Suprapubic skin (tissue), 4 donors: ENCODE results near the gene SLC33A1. TPM values are rescaled to one million over a fixed set of nuclear protein-coding genes. Genes with fewer than 3 reads are reported as not detected.

Experiments used
- DNase-seq, 2 donors: peaks; one replicate each; pipeline ENCODE4 v3.0.0-alpha.2; 2019; ENCODE audit warnings: low spot score in 2 of 2
- H3K27ac ChIP-seq: fragments of 200-600 bp; sonication (generic); one replicate; pipeline ENCODE4 v1.5.1; 2019
- H3K27me3 ChIP-seq: fragments of 200-600 bp; sonication (generic); one replicate; pipeline ENCODE4 v1.5.1; 2019
- H3K36me3 ChIP-seq: fragments of 200-600 bp; sonication (generic); one replicate; pipeline ENCODE4 v1.5.1; 2019
- H3K4me1 ChIP-seq: fragments of 200-600 bp; sonication (generic); one replicate; pipeline ENCODE4 v1.5.1; 2019
- H3K4me3 ChIP-seq: fragments of 200-600 bp; sonication (generic); one replicate; pipeline ENCODE4 v1.5.1; 2019; ENCODE audit warnings: mild to moderate bottlenecking
- H3K9me3 ChIP-seq: fragments of 200-600 bp; sonication (generic); one replicate; pipeline ENCODE4 v1.5.1; 2019
- EP300 ChIP-seq: sonication (generic); formaldehyde crosslinking; IDR thresholded peaks from one replicate; pipeline ENCODE4 v1.6.1; 2017; ENCODE audit warnings: antibody characterized with exemption
- POLR2A ChIP-seq, 2 donors: fragments of 450-650 bp; IDR thresholded peaks; one replicate each; pipeline ENCODE4 v1.6.1; 2017; ENCODE audit warnings: antibody characterized with exemption in 2 of 2, mild to moderate bottlenecking in 2 of 2, moderate library complexity in 2 of 2
- POLR2AphosphoS5 ChIP-seq, 3 donors: sonication (generic); formaldehyde crosslinking; IDR thresholded peaks; one replicate each; pipeline ENCODE4 v1.6.1; 2017; ENCODE audit warnings: antibody characterized with exemption in 3 of 3
- WGBS: methylation state at CpG from one replicate; pipeline ENCODE4 v1.1.5; 2018; 5-methylcytosine and 5-hydroxymethylcytosine counted together
- total RNA-seq, 4 donors: library from RNA; depleted of rRNA; stranded (reverse); fragments of >200 nt; gene quantifications; one replicate each; pipeline ENCODE4 v1.1.0, GENCODE V29; 2016
- TF ChIP-seq, protein P1 (sequence below), 2 donors: fragments of 200-600 bp in 1 of 2; fragments of 450-650 bp in 1 of 2; sonication (generic) in 1 of 2; IDR thresholded peaks; one replicate each; pipeline ENCODE4 v1.5.1; 2016 to 2019; ENCODE audit warnings: antibody characterized with exemption in 2 of 2, mild to moderate bottlenecking in 1 of 2, moderate library complexity in 1 of 2

The SLC33A1 gene
- total RNA-seq, 4 donors from 2014 or later: 21.2 to 25.4 (median 22.9) TPM

- H3K36me3 ChIP-seq: no peaks in the 10 kb centered on the region
- H3K9me3 ChIP-seq: no peaks in the 10 kb centered on the region
- no peak overlapping the region for H3K27ac ChIP-seq
- H3K4me1 ChIP-seq: peaks cover 10% of the 10 kb centered on the region
- DNase-seq: no peak
- no peaks in the 10 kb centered on the region for H3K27me3 ChIP-seq
- TF ChIP-seq, protein P1, sequence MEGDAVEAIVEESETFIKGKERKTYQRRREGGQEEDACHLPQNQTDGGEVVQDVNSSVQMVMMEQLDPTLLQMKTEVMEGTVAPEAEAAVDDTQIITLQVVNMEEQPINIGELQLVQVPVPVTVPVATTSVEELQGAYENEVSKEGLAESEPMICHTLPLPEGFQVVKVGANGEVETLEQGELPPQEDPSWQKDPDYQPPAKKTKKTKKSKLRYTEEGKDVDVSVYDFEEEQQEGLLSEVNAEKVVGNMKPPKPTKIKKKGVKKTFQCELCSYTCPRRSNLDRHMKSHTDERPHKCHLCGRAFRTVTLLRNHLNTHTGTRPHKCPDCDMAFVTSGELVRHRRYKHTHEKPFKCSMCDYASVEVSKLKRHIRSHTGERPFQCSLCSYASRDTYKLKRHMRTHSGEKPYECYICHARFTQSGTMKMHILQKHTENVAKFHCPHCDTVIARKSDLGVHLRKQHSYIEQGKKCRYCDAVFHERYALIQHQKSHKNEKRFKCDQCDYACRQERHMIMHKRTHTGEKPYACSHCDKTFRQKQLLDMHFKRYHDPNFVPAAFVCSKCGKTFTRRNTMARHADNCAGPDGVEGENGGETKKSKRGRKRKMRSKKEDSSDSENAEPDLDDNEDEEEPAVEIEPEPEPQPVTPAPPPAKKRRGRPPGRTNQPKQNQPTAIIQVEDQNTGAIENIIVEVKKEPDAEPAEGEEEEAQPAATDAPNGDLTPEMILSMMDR (IDR thresholded peaks at IDR 0.05): no peak
- TF ChIP-seq POLR2AphosphoS5 (IDR thresholded peaks at IDR 0.05): no peak
- TF ChIP-seq EP300: no peak
- no peak for TF ChIP-seq POLR2A (IDR thresholded peaks at IDR 0.05)
- H3K4me3 ChIP-seq: no peak overlapping the region
These were observed 45.0 kb downstream of the SLC33A1 start for GRCh38 chr3:155809181-155809580.

DNA sequence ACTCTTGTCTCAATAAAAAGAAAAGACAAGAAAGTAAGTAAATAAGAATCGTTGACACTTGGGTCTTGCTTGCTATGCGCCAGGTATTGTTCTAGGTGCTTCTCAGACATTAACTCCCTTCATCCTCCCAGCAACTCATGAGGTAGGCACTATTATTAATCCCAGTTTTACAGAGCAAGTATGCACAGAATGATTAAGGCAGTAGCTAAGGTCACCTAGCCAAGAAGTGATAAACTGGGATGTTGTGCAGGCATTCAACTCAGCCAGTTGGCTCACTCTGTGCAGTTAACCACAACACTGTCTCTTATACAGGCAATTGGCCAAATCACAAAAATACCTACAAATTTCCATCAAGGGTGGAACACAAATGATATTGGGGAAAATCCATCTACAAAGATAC is 46.4 kb downstream of the SLC33A1 start:
- Histone ChIP-seq H3K4me1 (peaks cover 10% of the 10 kb centered on the region), H3K36me3 (no peaks in the 10 kb centered on the region), H3K27ac (no peak overlapping the region), H3K9me3 (no peaks in the 10 kb centered on the region), H3K27me3 (no peaks in the 10 kb centered on the region), H3K4me3 (no peak overlapping the region)
- TF ChIP-seq EP300 (no peak), POLR2A (IDR thresholded peaks at IDR 0.05) (no peak), POLR2AphosphoS5 (IDR thresholded peaks at IDR 0.05) (no peak)
- TF ChIP-seq, protein P1 (IDR thresholded peaks at IDR 0.05): no peak
- 76% methylated on average over 2 of the region's 2 CpGs for WGBS
- no peak for DNase-seq

DNA sequence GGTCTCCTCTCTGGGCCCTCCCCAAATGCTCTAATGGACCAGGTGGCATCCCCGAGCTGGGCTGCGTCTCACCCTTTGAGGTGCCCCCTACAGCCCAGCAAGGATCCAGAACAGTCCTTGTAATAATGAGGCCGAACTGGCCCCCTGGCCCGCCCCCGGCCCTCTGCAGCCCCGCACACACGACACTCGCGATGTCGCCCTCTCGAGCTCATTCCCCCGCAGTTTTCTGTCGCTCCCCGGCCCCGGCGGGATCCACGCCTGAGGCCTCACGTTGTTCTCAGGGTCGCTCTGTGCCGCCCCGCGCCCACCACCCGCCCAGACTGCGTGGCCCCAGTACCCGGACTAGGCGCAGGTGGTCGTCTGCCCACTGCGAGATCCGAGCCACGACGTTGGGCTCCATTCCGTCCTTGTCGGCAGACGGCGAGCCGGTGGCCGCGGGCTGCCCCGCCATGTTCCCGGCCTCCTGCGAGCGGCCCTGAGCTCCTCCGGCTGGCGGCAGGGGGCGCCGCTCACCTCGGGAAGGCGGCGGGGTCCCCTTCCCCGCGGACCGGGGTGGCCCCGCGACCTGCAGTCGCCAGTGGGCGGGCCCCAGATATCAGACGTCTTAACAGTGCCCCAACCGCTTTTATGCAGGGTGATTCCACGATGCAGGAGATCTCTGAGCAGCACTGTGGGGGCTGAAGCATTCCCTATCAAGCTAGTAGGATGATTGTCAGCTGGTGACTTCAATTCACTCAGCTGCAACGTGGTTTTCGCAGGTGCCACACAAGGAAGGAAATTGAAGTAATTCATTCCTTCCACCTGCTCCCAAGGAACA is 48.2 kb downstream of the SLC33A1 start, which contains the start of gene C3orf33:
Gene C3orf33, minus strand, starts transcription at position 477 of the 817 bp plus-strand sequence. Its CDS starts 26 bp downstream, at position 451.
- TF ChIP-seq POLR2AphosphoS5 (IDR thresholded peaks at IDR 0.05) (no peak), POLR2A (IDR thresholded peaks at IDR 0.05) (no peak), EP300 (no peak)
- TF ChIP-seq, protein P1 (IDR thresholded peaks at IDR 0.05): peak; percentile 57 to 93
- H3K27me3 ChIP-seq: no peaks in the 10 kb centered on the region
- DNase-seq: peak in 1 of 2 donors; percentile 72
- 2% methylated on average over 27 of the region's 61 CpGs for WGBS
- peak within 1 kb of the TSS; percentile 72 for H3K27ac ChIP-seq
- no peaks in the 10 kb centered on the region for H3K9me3 ChIP-seq
- no peaks in the 10 kb centered on the region for H3K36me3 ChIP-seq
- H3K4me3 ChIP-seq: peak within 1 kb of the TSS; percentile 62
- peaks cover 10% of the 10 kb centered on the region for H3K4me1 ChIP-seq

- Histone ChIP-seq H3K27me3 (no peaks in the 10 kb centered on the region), H3K4me3 (peak overlapping the region; percentile 62), H3K36me3 (no peaks in the 10 kb centered on the region), H3K27ac (peak overlapping the region; percentile 72), H3K4me1 (peaks cover 10% of the 10 kb centered on the region), H3K9me3 (no peaks in the 10 kb centered on the region)
- no peak for DNase-seq
- TF ChIP-seq POLR2A (IDR thresholded peaks at IDR 0.05): no peak
- no peak for TF ChIP-seq POLR2AphosphoS5 (IDR thresholded peaks at IDR 0.05)
- no peak for TF ChIP-seq EP300
- TF ChIP-seq, protein P1 (IDR thresholded peaks at IDR 0.05): no peak
- 51% methylated on average over 15 of the region's 15 CpGs for WGBS
These were observed 48.9 kb downstream of the SLC33A1 start for GRCh38 chr3:155805204-155805801.

DNA sequence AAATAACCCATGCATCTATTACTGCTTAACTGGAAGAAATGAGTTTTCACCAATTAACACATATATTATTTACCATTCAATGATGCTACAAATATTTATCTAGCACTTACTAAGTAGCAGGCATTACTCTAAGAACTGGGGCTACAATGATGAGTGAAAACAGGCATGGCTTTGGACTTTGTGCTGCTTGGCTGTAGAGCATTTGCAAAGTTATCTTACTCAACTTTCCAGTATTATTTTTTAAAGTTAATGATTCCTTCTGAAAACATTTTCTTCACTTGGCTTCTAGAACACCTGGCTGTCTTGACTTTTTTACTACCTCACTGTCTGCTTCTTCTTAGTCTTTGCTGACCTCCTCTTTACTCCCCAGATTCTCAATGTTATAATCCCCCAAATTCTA is 49.9 kb downstream of the SLC33A1 start:
- H3K27me3 ChIP-seq: no peaks in the 10 kb centered on the region
- TF ChIP-seq POLR2AphosphoS5 (IDR thresholded peaks at IDR 0.05) (no peak), POLR2A (IDR thresholded peaks at IDR 0.05) (no peak), EP300 (no peak)
- TF ChIP-seq, protein P1 (IDR thresholded peaks at IDR 0.05): no peak
- H3K27ac ChIP-seq: no peak overlapping the region
- H3K4me3 ChIP-seq: no peak overlapping the region
- DNase-seq: no peak
- no peaks in the 10 kb centered on the region for H3K36me3 ChIP-seq
- no peaks in the 10 kb centered on the region for H3K9me3 ChIP-seq
- H3K4me1 ChIP-seq: peaks cover 10% of the 10 kb centered on the region
